Gastroesophageal sphincter (tissue), 4 donors: ENCODE measurements around the gene CHEK2. TPM values are rescaled to one million over a fixed set of nuclear protein-coding genes. Genes with fewer than 3 reads are reported as not detected.
A peak's percentile ranks its signal among the peaks of the same experiment; 100 is the strongest.

ENCODE experiments used
- ATAC-seq: fragments of 150-250 bp; one replicate; pipeline ENCODE4 v1.9.1; 2016; ENCODE audit warnings: mild to moderate bottlenecking, moderate library complexity
- H3K27ac ChIP-seq, 4 donors: fragments of 200-600 bp; sonication (generic) in 3 of 4; 1 replicate in 3 of 4; 2 replicates in 1 of 4; pipeline ENCODE4 v1.5.1; 2016 to 2019
- H3K27me3 ChIP-seq: fragments of 200-600 bp; sonication (generic); one replicate; pipeline ENCODE4 v1.5.1; 2019
- H3K36me3 ChIP-seq, 2 donors: fragments of 200-600 bp; sonication (generic); one replicate each; pipeline ENCODE4 v1.5.1; 2019; ENCODE audit warnings: control low read depth in 1 of 2
- H3K4me1 ChIP-seq, 3 donors: fragments of 200-600 bp; sonication (generic); 1 replicate in 2 of 3; 2 replicates in 1 of 3; pipeline ENCODE4 v1.5.1; 2016 to 2019; ENCODE audit warnings: control low read depth in 2 of 3
- H3K4me3 ChIP-seq, 2 donors: fragments of 200-600 bp; sonication (generic); one replicate each; pipeline ENCODE4 v1.5.1; 2019; ENCODE audit warnings: mild to moderate bottlenecking in 1 of 2, moderate library complexity in 1 of 2
- H3K9me3 ChIP-seq, 3 donors: fragments of 200-600 bp; sonication (generic); one replicate each; pipeline ENCODE4 v1.5.1; 2017 to 2019; ENCODE audit warnings: control low read depth in 2 of 3
- EP300 ChIP-seq: sonication (generic); formaldehyde crosslinking; IDR thresholded peaks from one replicate; pipeline ENCODE4 v1.6.1; 2017; ENCODE audit warnings: antibody characterized with exemption, mild to moderate bottlenecking
- POLR2A ChIP-seq, 2 donors: fragments of 450-650 bp; IDR thresholded peaks; one replicate each; pipeline ENCODE4 v1.6.1; 2017; ENCODE audit warnings: antibody characterized with exemption in 2 of 2, mild to moderate bottlenecking in 2 of 2, moderate library complexity in 1 of 2
- POLR2AphosphoS5 ChIP-seq: sonication (generic); formaldehyde crosslinking; IDR thresholded peaks from one replicate; pipeline ENCODE4 v1.6.1; 2017; ENCODE audit warnings: antibody characterized with exemption
- WGBS, 2 donors: methylation state at CpG; one replicate each; pipeline ENCODE4 v1.1.5; 2018; ENCODE audit warnings: low coverage in 1 of 2; 5-methylcytosine and 5-hydroxymethylcytosine counted together
- total RNA-seq, 4 donors: library from RNA; depleted of rRNA; stranded (reverse); fragments of >200 nt; gene quantifications; one replicate each; pipeline ENCODE4 v1.1.0, GENCODE V29; 2016
- TF ChIP-seq, protein P1 (sequence below), 4 experiments: fragments of 200-600 bp in 2 of 4; fragments of 450-650 bp in 2 of 4; sonication (generic) in 1 of 4; IDR thresholded peaks; one replicate each; pipeline ENCODE4 v1.5.1; 2017 to 2019; ENCODE audit warnings: antibody characterized with exemption in 4 of 4, mild to moderate bottlenecking in 2 of 4, moderate library complexity in 2 of 4

The CHEK2 gene
- total RNA-seq, 4 donors from 2014 or later = 3.4 to 11.7 (median 4.8) TPM

DNA sequence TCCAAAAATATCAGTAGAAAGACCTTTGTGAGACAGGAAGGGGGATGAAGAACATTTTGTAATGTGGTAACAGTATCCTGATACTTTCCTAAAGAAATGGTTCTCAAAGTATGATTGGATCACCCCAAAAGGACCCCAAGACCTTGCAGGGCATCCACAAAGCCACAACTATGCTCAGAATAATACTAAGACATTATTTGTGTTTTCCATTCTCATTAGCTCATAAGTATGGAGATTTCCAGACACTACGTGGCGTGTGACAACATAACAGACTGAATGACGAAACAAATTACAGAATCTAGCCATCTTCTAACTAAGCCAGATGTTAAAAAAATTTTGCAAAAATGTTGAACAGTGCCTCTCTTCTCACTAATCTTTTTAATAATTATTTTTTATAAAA is 24.9 kb downstream of the CHEK2 start:
- no peak for TF ChIP-seq POLR2AphosphoS5
- TF ChIP-seq EP300 = no peak
- no peak for TF ChIP-seq POLR2A (IDR thresholded peaks at IDR 0.05)
- TF ChIP-seq, protein P1, sequence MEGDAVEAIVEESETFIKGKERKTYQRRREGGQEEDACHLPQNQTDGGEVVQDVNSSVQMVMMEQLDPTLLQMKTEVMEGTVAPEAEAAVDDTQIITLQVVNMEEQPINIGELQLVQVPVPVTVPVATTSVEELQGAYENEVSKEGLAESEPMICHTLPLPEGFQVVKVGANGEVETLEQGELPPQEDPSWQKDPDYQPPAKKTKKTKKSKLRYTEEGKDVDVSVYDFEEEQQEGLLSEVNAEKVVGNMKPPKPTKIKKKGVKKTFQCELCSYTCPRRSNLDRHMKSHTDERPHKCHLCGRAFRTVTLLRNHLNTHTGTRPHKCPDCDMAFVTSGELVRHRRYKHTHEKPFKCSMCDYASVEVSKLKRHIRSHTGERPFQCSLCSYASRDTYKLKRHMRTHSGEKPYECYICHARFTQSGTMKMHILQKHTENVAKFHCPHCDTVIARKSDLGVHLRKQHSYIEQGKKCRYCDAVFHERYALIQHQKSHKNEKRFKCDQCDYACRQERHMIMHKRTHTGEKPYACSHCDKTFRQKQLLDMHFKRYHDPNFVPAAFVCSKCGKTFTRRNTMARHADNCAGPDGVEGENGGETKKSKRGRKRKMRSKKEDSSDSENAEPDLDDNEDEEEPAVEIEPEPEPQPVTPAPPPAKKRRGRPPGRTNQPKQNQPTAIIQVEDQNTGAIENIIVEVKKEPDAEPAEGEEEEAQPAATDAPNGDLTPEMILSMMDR (IDR thresholded peaks at IDR 0.05) = no peak
- H3K9me3 ChIP-seq = no peaks in the 10 kb centered on the region
- no peaks in the 10 kb centered on the region for H3K36me3 ChIP-seq
- no peaks in the 10 kb centered on the region for H3K27me3 ChIP-seq
- no peak overlapping the region for H3K4me3 ChIP-seq
- H3K4me1 ChIP-seq = no peaks in the 10 kb centered on the region
- WGBS, 2 donors = 88 to 93% methylated on average over 3 of the region's 3 CpGs
- ATAC-seq = no peak
- H3K27ac ChIP-seq = no peak overlapping the region

DNA sequence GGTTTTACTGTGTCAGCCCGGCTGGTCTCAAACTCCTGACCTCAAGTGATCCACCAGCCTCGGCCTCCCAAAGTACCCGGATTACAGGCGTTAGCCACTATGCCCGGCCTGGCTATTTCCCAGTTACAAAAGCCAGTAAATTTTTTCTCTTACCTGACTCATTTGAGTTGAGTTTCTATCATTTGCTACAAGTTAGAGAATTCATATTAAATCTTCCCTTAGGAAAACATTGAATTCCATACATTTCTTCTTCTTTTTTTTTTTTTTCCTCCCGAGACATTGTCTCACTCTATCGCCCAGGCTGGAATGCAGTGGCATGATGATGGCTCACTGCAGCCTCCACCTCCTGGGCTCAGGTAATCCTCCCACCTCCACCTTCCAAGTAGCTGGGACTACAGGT is 26.0 kb downstream of the CHEK2 start:
- Histone ChIP-seq H3K4me1 (no peaks in the 10 kb centered on the region), H3K4me3 (no peak overlapping the region), H3K9me3 (no peaks in the 10 kb centered on the region), H3K27ac (no peak overlapping the region), H3K27me3 (no peaks in the 10 kb centered on the region), H3K36me3 (no peaks in the 10 kb centered on the region)
- TF ChIP-seq EP300 (no peak), POLR2A (IDR thresholded peaks at IDR 0.05) (no peak), POLR2AphosphoS5 (no peak)
- TF ChIP-seq, protein P1 (IDR thresholded peaks at IDR 0.05) = no peak
- no peak for ATAC-seq
- 85 to 97% methylated on average over 3 to 7 of the region's 7 CpGs for WGBS, 2 donors

DNA sequence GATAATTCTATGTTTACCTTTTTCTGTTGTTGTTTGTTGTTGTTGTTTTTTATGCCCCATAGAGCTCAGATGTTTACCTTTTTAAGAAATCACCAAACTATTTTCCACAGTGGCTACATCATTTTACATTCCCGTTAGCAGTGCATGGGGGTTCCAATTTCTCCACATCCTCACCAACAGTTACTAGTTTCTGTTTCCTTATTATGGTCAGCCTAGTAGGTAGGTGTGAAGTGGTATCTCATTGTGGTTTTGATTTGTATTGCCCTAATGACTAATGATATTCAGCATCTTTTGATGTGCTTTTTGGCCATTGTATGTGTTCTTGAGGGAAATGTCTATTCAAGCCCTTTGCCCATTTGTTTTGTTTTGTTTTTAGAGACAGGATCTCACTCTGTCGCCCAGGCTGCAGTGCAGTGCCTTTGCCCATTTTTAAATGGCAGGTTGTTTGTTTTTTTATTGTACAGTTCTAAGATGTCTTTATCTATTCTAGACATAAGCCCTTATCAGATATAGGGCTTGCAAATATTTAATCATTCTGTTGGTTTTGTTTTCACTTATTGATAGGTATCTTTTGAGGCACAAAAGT is 27.5 kb downstream of the CHEK2 start:
- H3K27ac ChIP-seq = no peak overlapping the region

DNA sequence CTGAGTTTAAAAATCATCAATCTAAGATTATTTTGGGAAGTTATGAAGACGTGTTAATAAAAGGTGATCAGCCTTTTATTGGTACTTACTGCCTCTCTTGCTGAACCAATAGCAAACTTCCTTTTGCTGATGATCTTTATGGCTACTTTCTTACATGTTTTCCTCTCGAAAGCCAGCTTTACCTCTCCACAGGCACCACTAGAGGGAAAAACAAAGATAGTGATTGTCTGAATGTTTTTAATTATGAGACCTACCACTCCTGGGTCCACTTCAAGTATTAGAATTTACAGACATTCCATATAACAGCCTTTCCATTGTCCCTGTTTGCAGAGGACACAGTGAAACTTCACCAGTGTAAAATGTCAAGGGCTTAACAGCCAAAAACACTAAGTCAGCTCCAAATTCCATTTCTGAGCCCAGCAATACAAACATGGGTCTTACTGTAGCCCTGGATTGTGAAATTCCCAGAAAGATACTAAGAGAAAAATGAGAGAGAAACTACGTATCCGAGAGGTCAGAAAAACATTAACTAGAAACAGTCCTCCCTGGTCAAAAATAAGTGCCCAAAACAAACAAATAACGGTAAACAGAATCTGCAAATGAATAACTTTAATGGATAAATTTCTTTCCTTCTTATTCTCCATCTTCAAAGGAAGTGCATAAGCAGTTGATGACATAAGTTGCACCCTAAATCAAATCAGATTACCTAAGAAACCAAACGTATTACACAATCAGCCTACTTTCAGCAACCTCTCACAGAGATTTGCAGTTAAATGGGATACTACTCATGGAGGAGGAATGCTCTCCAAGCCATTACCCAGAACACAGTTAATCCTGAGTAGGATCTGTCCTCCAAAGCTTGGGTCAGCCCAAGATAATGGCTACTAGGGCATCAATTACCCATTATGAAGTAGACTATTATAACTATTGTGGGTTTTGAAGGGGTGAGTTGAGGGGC is 29.5 kb downstream of the CHEK2 start:
- H3K27me3 ChIP-seq = no peaks in the 10 kb centered on the region
- H3K9me3 ChIP-seq = no peaks in the 10 kb centered on the region
- ATAC-seq = peak; percentile 96
- TF ChIP-seq, protein P1 (IDR thresholded peaks at IDR 0.05) = no peak
- no peak for TF ChIP-seq EP300
- TF ChIP-seq POLR2AphosphoS5 = peak; percentile 90
- no peak for TF ChIP-seq POLR2A (IDR thresholded peaks at IDR 0.05)
- peaks cover 0 to 5% (median 0%) of the 10 kb centered on the region in 3 donors for H3K4me1 ChIP-seq
- no peaks in the 10 kb centered on the region for H3K36me3 ChIP-seq
- no peak overlapping the region for H3K4me3 ChIP-seq
- 44 to 56% methylated on average over 6 of the region's 6 CpGs for WGBS, 2 donors
- peak overlapping the region in 3 of 4 donors; percentile 26 to 70 (median 47) for H3K27ac ChIP-seq

More for the DNA sequence above, 27.5 kb downstream of the CHEK2 start:
- no peak for ATAC-seq
- no peak for TF ChIP-seq POLR2A (IDR thresholded peaks at IDR 0.05)
- TF ChIP-seq EP300 = no peak
- TF ChIP-seq POLR2AphosphoS5 = no peak
- TF ChIP-seq, protein P1 (IDR thresholded peaks at IDR 0.05) = no peak
- peaks cover 0 to 5% (median 0%) of the 10 kb centered on the region in 3 donors for H3K4me1 ChIP-seq
- no peaks in the 10 kb centered on the region for H3K36me3 ChIP-seq
- no peak overlapping the region for H3K4me3 ChIP-seq
- no peaks in the 10 kb centered on the region for H3K9me3 ChIP-seq
- no peaks in the 10 kb centered on the region for H3K27me3 ChIP-seq
- WGBS, 2 donors = 94 to 96% methylated on average over 2 of the region's 2 CpGs
